ENCODE measurements around the gene PRTN3.

The PRTN3 gene

GRCh38 chr19:810883-811489 is 29.8 kb upstream of the PRTN3 start:
- Histone ChIP-seq H3K9me3 (no peaks in the 10 kb centered on the region), H3K9ac (no peak overlapping the region), H3K27ac (no peak overlapping the region), H3K4me2 (no peak overlapping the region), H3K4me1 (no peaks in the 10 kb centered on the region), H3K4me3 (no peak overlapping the region), H4K20me1 (peaks cover 97% of the 10 kb centered on the region), H3K36me3 (peaks cover 98% of the 10 kb centered on the region), H3K27me3 (no peaks in the 10 kb centered on the region)
- no peak for TF ChIP-seq Cebpa-rat (IDR thresholded peaks at IDR 0.05)

GRCh38 chr19:811506-812048 is 29.2 kb upstream of the PRTN3 start:
- Histone ChIP-seq H3K27ac (no peak overlapping the region), H3K9ac (no peak overlapping the region), H3K36me3 (peaks cover 92% of the 10 kb centered on the region), H3K9me3 (no peaks in the 10 kb centered on the region), H4K20me1 (peaks cover 91% of the 10 kb centered on the region), H3K27me3 (no peaks in the 10 kb centered on the region), H3K4me2 (no peak overlapping the region), H3K4me3 (no peak overlapping the region), H3K4me1 (no peaks in the 10 kb centered on the region)
- TF ChIP-seq Cebpa-rat (IDR thresholded peaks at IDR 0.05), result no peak

- Histone ChIP-seq H3K4me1 (no peaks in the 10 kb centered on the region), H3K36me3 (peaks cover 86% of the 10 kb centered on the region), H3K9me3 (no peaks in the 10 kb centered on the region), H3K27ac (no peak overlapping the region), H4K20me1 (peaks cover 85% of the 10 kb centered on the region), H3K27me3 (no peaks in the 10 kb centered on the region), H3K4me3 (no peak overlapping the region), H3K4me2 (no peak overlapping the region), H3K9ac (no peak overlapping the region)
- TF ChIP-seq Cebpa-rat (IDR thresholded peaks at IDR 0.05), result no peak
These were observed 28.6 kb upstream of the PRTN3 start for GRCh38 chr19:812049-812746.

- H3K4me3 ChIP-seq, result no peak overlapping the region
- H3K27ac ChIP-seq, result no peak overlapping the region
- no peaks in the 10 kb centered on the region for H3K27me3 ChIP-seq
- peaks cover 79% of the 10 kb centered on the region for H4K20me1 ChIP-seq
- no peak overlapping the region for H3K9ac ChIP-seq
- H3K9me3 ChIP-seq, result no peaks in the 10 kb centered on the region
- H3K4me2 ChIP-seq, result no peak overlapping the region
- H3K4me1 ChIP-seq, result no peaks in the 10 kb centered on the region
- peaks cover 80% of the 10 kb centered on the region for H3K36me3 ChIP-seq
- no peak for TF ChIP-seq Cebpa-rat (IDR thresholded peaks at IDR 0.05)
These were observed 28.0 kb upstream of the PRTN3 start for GRCh38 chr19:812747-813218.

- H3K4me2 ChIP-seq, result no peak overlapping the region
- no peaks in the 10 kb centered on the region for H3K9me3 ChIP-seq
- TF ChIP-seq Cebpa-rat (IDR thresholded peaks at IDR 0.05), result no peak
- H3K4me3 ChIP-seq, result no peak overlapping the region
- H3K27ac ChIP-seq, result no peak overlapping the region
- H3K36me3 ChIP-seq, result peaks cover 74% of the 10 kb centered on the region
- H3K27me3 ChIP-seq, result no peaks in the 10 kb centered on the region
- no peaks in the 10 kb centered on the region for H3K4me1 ChIP-seq
- no peak overlapping the region for H3K9ac ChIP-seq
- H4K20me1 ChIP-seq, result peaks cover 72% of the 10 kb centered on the region
These were observed 27.3 kb upstream of the PRTN3 start for GRCh38 chr19:813219-814151.

GRCh38 chr19:814152-815078 is 26.4 kb upstream of the PRTN3 start:
- H3K4me1 ChIP-seq, result no peaks in the 10 kb centered on the region
- peaks cover 63% of the 10 kb centered on the region for H4K20me1 ChIP-seq
- peaks cover 65% of the 10 kb centered on the region for H3K36me3 ChIP-seq
- TF ChIP-seq Cebpa-rat (IDR thresholded peaks at IDR 0.05), result no peak
- H3K4me3 ChIP-seq, result no peak overlapping the region
- no peak overlapping the region for H3K9ac ChIP-seq
- peaks cover 5% of the 10 kb centered on the region for H3K27me3 ChIP-seq
- no peaks in the 10 kb centered on the region for H3K9me3 ChIP-seq
- H3K4me2 ChIP-seq, result no peak overlapping the region
- no peak overlapping the region for H3K27ac ChIP-seq

- no peak for TF ChIP-seq Cebpa-rat (IDR thresholded peaks at IDR 0.05)
- H3K4me3 ChIP-seq, result no peak overlapping the region
- H3K27ac ChIP-seq, result no peak overlapping the region
- no peaks in the 10 kb centered on the region for H3K4me1 ChIP-seq
- H3K36me3 ChIP-seq, result peaks cover 56% of the 10 kb centered on the region
- peaks cover 55% of the 10 kb centered on the region for H4K20me1 ChIP-seq
- H3K9ac ChIP-seq, result no peak overlapping the region
- H3K9me3 ChIP-seq, result no peaks in the 10 kb centered on the region
- H3K27me3 ChIP-seq, result peaks cover 13% of the 10 kb centered on the region
- H3K4me2 ChIP-seq, result no peak overlapping the region
These were observed 25.6 kb upstream of the PRTN3 start for GRCh38 chr19:815079-815774.

- H3K4me2 ChIP-seq, result no peak overlapping the region
- H3K4me1 ChIP-seq, result no peaks in the 10 kb centered on the region
- H3K4me3 ChIP-seq, result no peak overlapping the region
- no peak overlapping the region for H3K27ac ChIP-seq
- H3K27me3 ChIP-seq, result peaks cover 20% of the 10 kb centered on the region
- H3K36me3 ChIP-seq, result peaks cover 49% of the 10 kb centered on the region
- peaks cover 48% of the 10 kb centered on the region for H4K20me1 ChIP-seq
- TF ChIP-seq Cebpa-rat (IDR thresholded peaks at IDR 0.05), result no peak
- H3K9me3 ChIP-seq, result no peaks in the 10 kb centered on the region
- no peak overlapping the region for H3K9ac ChIP-seq
These were observed 24.9 kb upstream of the PRTN3 start for GRCh38 chr19:815775-816499.

Measured in BLaER1 (cell line).